Suprapubic skin (tissue), 4 donors: Measurements from ENCODE around the gene FCGR3A. TPM values are rescaled to one million over a fixed set of nuclear protein-coding genes. Genes with fewer than 3 reads are reported as not detected.

Source experiments
- DNase-seq, 2 donors: peaks; one replicate each; pipeline ENCODE4 v3.0.0-alpha.2; 2019; ENCODE audit warnings: low spot score in 2 of 2
- H3K27ac ChIP-seq: fragments of 200-600 bp; sonication (generic); one replicate; pipeline ENCODE4 v1.5.1; 2019
- H3K27me3 ChIP-seq: fragments of 200-600 bp; sonication (generic); one replicate; pipeline ENCODE4 v1.5.1; 2019
- H3K36me3 ChIP-seq: fragments of 200-600 bp; sonication (generic); one replicate; pipeline ENCODE4 v1.5.1; 2019
- H3K4me1 ChIP-seq: fragments of 200-600 bp; sonication (generic); one replicate; pipeline ENCODE4 v1.5.1; 2019
- H3K4me3 ChIP-seq: fragments of 200-600 bp; sonication (generic); one replicate; pipeline ENCODE4 v1.5.1; 2019; ENCODE audit warnings: mild to moderate bottlenecking
- H3K9me3 ChIP-seq: fragments of 200-600 bp; sonication (generic); one replicate; pipeline ENCODE4 v1.5.1; 2019
- CTCF ChIP-seq, 2 donors: fragments of 200-600 bp in 1 of 2; fragments of 450-650 bp in 1 of 2; sonication (generic) in 1 of 2; IDR thresholded peaks; one replicate each; pipeline ENCODE4 v1.5.1; 2016 to 2019; ENCODE audit warnings: antibody characterized with exemption in 2 of 2, mild to moderate bottlenecking in 1 of 2, moderate library complexity in 1 of 2
- EP300 ChIP-seq: sonication (generic); formaldehyde crosslinking; IDR thresholded peaks from one replicate; pipeline ENCODE4 v1.6.1; 2017; ENCODE audit warnings: antibody characterized with exemption
- POLR2A ChIP-seq, 2 donors: fragments of 450-650 bp; IDR thresholded peaks; one replicate each; pipeline ENCODE4 v1.6.1; 2017; ENCODE audit warnings: antibody characterized with exemption in 2 of 2, mild to moderate bottlenecking in 2 of 2, moderate library complexity in 2 of 2
- POLR2AphosphoS5 ChIP-seq, 3 donors: sonication (generic); formaldehyde crosslinking; IDR thresholded peaks; one replicate each; pipeline ENCODE4 v1.6.1; 2017; ENCODE audit warnings: antibody characterized with exemption in 3 of 3
- WGBS: methylation state at CpG from one replicate; pipeline ENCODE4 v1.1.5; 2018; 5-methylcytosine and 5-hydroxymethylcytosine counted together
- total RNA-seq, 4 donors: library from RNA; depleted of rRNA; stranded (reverse); fragments of >200 nt; gene quantifications; one replicate each; pipeline ENCODE4 v1.1.0, GENCODE V29; 2016

Gene FCGR3A
- total RNA-seq, 4 donors from 2014 or later = 0.98 to 5.3 (median 1.4) TPM

GRCh38 chr1:161502181-161502580, 47.4 kb downstream of the FCGR3A start:
- Histone ChIP-seq H3K4me1 (peaks cover 7% of the 10 kb centered on the region), H3K36me3 (no peaks in the 10 kb centered on the region), H3K4me3 (no peak overlapping the region), H3K27ac (no peak overlapping the region), H3K9me3 (no peaks in the 10 kb centered on the region), H3K27me3 (peaks cover 18% of the 10 kb centered on the region)
- DNase-seq = no peak
- no peak for TF ChIP-seq EP300
- TF ChIP-seq CTCF (IDR thresholded peaks at IDR 0.05) = no peak
- TF ChIP-seq POLR2AphosphoS5 (IDR thresholded peaks at IDR 0.05) = no peak
- TF ChIP-seq POLR2A (IDR thresholded peaks at IDR 0.05) = no peak
- WGBS = 90% methylated on average over 4 of the region's 4 CpGs

- no peak for DNase-seq
- TF ChIP-seq POLR2AphosphoS5 (IDR thresholded peaks at IDR 0.05) (no peak), EP300 (no peak), POLR2A (IDR thresholded peaks at IDR 0.05) (no peak), CTCF (IDR thresholded peaks at IDR 0.05) (no peak)
- no peak overlapping the region for H3K4me3 ChIP-seq
- no peaks in the 10 kb centered on the region for H3K36me3 ChIP-seq
- 86% methylated on average over 1 of the region's 1 CpG for WGBS
- peaks cover 3% of the 10 kb centered on the region for H3K4me1 ChIP-seq
- no peak overlapping the region for H3K27ac ChIP-seq
- no peaks in the 10 kb centered on the region for H3K9me3 ChIP-seq
- peaks cover 18% of the 10 kb centered on the region for H3K27me3 ChIP-seq
Observed at GRCh38 chr1:161501234-161501633, 48.4 kb downstream of the FCGR3A start.

- Histone ChIP-seq H3K27ac (no peak overlapping the region), H3K27me3 (peaks cover 14% of the 10 kb centered on the region), H3K9me3 (no peaks in the 10 kb centered on the region), H3K36me3 (no peaks in the 10 kb centered on the region), H3K4me1 (peaks cover 3% of the 10 kb centered on the region), H3K4me3 (no peak overlapping the region)
- no peak for DNase-seq
- TF ChIP-seq POLR2AphosphoS5 (IDR thresholded peaks at IDR 0.05) (no peak), EP300 (no peak), POLR2A (IDR thresholded peaks at IDR 0.05) (no peak), CTCF (IDR thresholded peaks at IDR 0.05) (no peak)
- 77% methylated on average over 8 of the region's 8 CpGs for WGBS
Observed at GRCh38 chr1:161499099-161500039, 50.2 kb downstream of the FCGR3A start.

- Histone ChIP-seq H3K4me3 (no peak overlapping the region), H3K27me3 (peaks cover 17% of the 10 kb centered on the region), H3K36me3 (no peaks in the 10 kb centered on the region), H3K9me3 (no peaks in the 10 kb centered on the region), H3K4me1 (peaks cover 3% of the 10 kb centered on the region), H3K27ac (no peak overlapping the region)
- 97% methylated on average over 2 of the region's 2 CpGs for WGBS
- DNase-seq = no peak
- TF ChIP-seq CTCF (IDR thresholded peaks at IDR 0.05) (no peak), EP300 (no peak), POLR2AphosphoS5 (IDR thresholded peaks at IDR 0.05) (no peak), POLR2A (IDR thresholded peaks at IDR 0.05) (no peak)
Observed at GRCh38 chr1:161498646-161499045, 51.0 kb downstream of the FCGR3A start.

- H3K4me3 ChIP-seq = no peak overlapping the region
- WGBS = 74% methylated on average over 1 of the region's 1 CpG
- peaks cover 3% of the 10 kb centered on the region for H3K4me1 ChIP-seq
- TF ChIP-seq CTCF (IDR thresholded peaks at IDR 0.05) (no peak), POLR2AphosphoS5 (IDR thresholded peaks at IDR 0.05) (no peak), POLR2A (IDR thresholded peaks at IDR 0.05) (no peak), EP300 (no peak)
- no peaks in the 10 kb centered on the region for H3K36me3 ChIP-seq
- DNase-seq = no peak
- peaks cover 18% of the 10 kb centered on the region for H3K27me3 ChIP-seq
- no peaks in the 10 kb centered on the region for H3K9me3 ChIP-seq
- H3K27ac ChIP-seq = no peak overlapping the region
Observed at GRCh38 chr1:161497961-161498360, 51.7 kb downstream of the FCGR3A start.
